Choroid plexus epithelial cell (primary cell): ENCODE results near the gene ARL16.

ENCODE experiments used
- DNase-seq: peaks from one replicate; pipeline ENCODE4 v3.0.0-alpha.2; 2010; ENCODE audit warnings: low read depth
- H3K4me3 ChIP-seq: 2 replicates; pipeline ENCODE4 v1.5.1; 2011; ENCODE audit warnings: low read depth, mild to moderate bottlenecking, control low read depth, low read length, moderate library complexity
- TF ChIP-seq, protein P1 (sequence below): conservative IDR thresholded peaks from 2 replicates; pipeline ENCODE4 v1.5.1; 2011; ENCODE audit warnings: low read depth, mild to moderate bottlenecking, control low read depth, inconsistent platforms, low read length, moderate library complexity

ARL16 gene

DNA sequence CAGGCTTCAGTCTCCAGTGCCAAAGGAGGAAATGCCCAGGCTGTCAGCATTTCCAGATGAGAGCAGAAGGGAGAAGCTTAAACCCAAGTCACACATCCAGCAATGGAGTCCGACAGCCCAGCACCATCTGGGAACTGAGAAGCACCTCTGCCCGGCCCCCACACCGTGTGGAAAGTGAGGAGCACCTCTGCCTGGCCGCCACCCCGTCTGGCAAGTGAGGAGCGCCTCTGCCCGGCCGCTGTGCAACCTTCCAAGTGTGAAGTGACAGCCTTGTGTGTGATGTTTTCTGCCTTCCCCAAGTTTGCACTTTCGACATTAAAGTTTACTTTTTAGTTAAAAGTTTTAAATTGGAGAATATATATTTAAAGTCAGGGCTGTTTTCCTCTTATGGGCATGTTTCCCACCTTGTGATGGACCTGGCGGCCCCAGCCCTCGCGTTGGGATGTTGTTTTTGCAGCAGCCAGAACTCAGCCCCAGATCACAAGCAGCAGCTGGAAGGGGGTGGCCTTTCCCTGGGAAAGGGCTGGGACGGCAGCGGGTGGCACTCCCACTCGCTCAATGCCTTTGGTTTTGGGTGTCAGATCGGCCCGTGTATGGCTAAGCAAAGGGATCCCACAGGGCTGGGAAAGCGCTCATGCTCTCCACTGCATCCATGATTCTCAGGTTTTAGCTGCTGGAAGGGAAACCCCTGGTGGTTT, 9.9 kb downstream of the ARL16 start:
- TF ChIP-seq, protein P1, sequence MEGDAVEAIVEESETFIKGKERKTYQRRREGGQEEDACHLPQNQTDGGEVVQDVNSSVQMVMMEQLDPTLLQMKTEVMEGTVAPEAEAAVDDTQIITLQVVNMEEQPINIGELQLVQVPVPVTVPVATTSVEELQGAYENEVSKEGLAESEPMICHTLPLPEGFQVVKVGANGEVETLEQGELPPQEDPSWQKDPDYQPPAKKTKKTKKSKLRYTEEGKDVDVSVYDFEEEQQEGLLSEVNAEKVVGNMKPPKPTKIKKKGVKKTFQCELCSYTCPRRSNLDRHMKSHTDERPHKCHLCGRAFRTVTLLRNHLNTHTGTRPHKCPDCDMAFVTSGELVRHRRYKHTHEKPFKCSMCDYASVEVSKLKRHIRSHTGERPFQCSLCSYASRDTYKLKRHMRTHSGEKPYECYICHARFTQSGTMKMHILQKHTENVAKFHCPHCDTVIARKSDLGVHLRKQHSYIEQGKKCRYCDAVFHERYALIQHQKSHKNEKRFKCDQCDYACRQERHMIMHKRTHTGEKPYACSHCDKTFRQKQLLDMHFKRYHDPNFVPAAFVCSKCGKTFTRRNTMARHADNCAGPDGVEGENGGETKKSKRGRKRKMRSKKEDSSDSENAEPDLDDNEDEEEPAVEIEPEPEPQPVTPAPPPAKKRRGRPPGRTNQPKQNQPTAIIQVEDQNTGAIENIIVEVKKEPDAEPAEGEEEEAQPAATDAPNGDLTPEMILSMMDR = no peak
- DNase-seq = no peak
- no peak overlapping the region for H3K4me3 ChIP-seq

DNA sequence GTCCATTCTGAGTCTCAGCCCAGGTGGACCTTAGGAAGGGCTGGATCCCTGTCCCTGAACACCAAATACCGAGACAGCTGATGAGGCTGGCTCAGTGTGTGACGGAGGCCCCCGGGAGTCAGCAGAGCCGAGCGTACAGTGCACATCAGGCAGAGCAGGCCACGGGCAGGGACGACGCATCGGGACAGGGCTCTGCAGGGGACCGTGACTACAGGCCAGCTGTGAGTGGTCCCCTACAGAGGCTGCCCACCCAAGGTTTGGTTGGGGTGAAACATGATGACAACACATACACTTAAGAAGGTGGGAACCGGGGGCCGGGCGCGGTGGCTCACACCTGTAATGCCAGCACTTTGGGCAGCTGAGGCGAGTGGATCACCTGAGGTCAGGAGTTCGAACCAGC, 10.6 kb downstream of the ARL16 start:
- H3K4me3 ChIP-seq = no peak overlapping the region
- no peak for DNase-seq

DNA sequence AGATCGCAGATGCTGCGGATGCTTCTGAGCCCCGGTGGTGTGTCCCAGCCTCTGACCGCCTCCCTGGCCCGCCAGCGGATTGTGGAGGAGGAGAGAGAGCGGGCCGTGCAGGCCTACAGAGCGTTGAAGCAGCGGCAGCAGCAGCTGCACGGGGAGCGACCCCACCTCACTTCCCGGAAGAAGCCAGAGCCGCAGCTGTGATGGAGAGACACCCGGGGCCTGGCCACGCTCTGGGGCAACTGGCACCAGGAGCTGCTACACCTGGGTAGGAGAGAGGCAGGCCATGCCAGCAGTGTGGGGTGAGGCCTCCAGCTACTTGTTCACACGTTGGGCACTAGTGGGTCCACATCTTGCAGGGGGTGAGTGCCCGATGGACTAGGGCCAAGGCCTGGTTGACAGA, 11.1 kb downstream of the ARL16 start:
- TF ChIP-seq, protein P1 = no peak
- no peak for DNase-seq
- H3K4me3 ChIP-seq = no peak overlapping the region

More for the DNA sequence above, 10.6 kb downstream of the ARL16 start:
- TF ChIP-seq, protein P1 = no peak

DNA sequence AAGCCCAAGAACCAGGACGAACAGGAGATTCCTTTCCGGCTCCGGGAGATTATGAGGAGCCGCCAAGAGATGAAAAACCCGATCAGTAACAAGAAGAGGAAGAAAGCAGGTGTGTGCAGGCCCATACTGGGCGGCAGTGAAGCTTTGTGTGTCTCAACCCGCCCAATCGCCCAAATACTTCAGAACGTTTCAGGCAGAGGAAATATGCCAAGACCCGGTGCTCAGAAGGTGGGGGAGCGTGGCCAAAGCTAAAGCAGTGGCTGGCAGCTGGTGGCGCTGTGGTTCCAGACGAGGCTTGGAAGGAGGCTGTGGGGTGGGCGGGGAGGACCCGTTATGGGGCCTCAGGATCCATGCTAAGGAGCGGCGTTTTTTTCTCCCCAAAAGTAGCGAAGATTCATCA, 15.8 kb downstream of the ARL16 start:
- no peak for DNase-seq
- H3K4me3 ChIP-seq = no peak overlapping the region

DNA sequence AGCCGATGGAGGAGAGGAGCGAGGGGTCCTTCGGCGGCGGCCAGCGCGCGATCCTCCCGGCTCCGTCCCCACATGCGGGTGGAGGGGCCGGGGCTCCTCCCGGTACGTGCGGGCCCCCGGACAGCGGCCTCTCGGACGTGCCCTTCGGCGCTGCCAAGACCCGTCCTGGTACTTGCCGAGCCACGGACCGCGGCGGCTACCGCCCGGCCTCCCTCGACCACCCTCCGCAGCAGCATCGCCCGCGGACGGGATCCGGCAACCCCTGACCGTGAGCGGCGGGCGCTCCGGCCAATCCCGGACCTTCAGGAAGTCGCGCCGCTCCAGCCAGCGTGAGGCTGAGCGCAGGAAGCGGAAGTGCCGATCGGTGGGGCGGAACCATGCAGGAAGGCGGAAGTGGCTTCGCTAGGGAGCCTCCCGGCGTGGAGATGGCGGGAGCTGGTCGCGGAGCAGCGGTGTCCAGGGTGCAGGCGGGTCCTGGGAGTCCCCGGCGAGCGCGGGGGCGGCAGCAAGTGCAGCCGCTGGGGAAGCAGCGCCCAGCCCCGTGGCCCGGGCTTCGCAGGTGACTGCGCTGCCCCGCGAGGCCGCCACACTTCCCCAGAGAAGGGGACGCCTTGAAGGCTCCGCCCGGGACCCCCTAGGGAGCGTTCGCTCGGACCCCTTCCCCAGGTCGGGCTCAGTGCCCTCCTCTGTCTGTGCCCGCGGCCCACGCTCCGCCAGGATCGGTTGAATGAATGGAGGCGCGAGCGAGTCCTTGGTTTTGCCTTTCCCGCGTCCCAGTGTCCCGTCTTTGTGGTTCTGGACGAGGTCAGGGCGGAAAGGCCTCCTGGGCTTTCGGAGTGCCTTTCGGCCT, 17.0 kb downstream of the ARL16 start, which contains the start of the genes CCDC137 and OXLD1:
Gene CCDC137 (plus strand): TSS at position 396 of the 850 bp plus-strand sequence. CDS start 30 bp downstream, at position 426.
Gene OXLD1 (minus strand): TSS at position 264 of the 850 bp plus-strand sequence. CDS start 28 bp downstream, at position 236.
- DNase-seq = peak; percentile 98
- TF ChIP-seq, protein P1 = no peak
- peak within 1 kb of the TSS; percentile 94 for H3K4me3 ChIP-seq

More for the DNA sequence above, 15.8 kb downstream of the ARL16 start:
- TF ChIP-seq, protein P1 = peak; percentile 15

DNA sequence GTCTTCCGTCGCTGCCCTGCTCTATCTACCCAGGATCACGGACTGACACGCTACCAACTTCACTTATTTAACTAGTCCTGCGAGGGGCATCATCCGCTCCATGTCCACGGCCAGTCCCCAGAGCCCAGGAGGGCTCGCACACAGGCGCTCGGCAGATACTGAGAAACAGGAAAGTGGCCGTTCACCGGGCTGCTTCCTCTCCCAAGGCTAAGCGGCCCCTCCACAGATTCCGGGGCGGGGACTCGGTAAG, 17.6 kb downstream of the ARL16 start:
- DNase-seq = peak; percentile 44
- TF ChIP-seq, protein P1 = no peak
- H3K4me3 ChIP-seq = peak overlapping the region; percentile 94
